Activated T-cell treated with anti-CD3 and anti-CD28 coated beads, Interleukin-2, amount 50 U/mL, for 72 hours (primary cell): ENCODE data around the gene KRT9. TPM values are rescaled to one million over a fixed set of nuclear protein-coding genes. Genes with fewer than 3 reads are reported as not detected.

Source experiments
- ATAC-seq, 2 donors: fragments of 150-1000 bp; cut with Tn5 transposase; replicated peaks in 1 of 2; 2 replicates each; pipeline ENCODE4 v1.10.0; 2021; ENCODE audit warnings: moderate library complexity in 2 of 2, mild to moderate bottlenecking in 1 of 2
- DNase-seq, 2 donors: peaks; one replicate each; pipeline ENCODE4 v3.0.0; 2021 to 2022; ENCODE audit warnings: mixed read lengths in 1 of 2
- H3K27ac Mint-ChIP-seq: one replicate; pipeline ENCODE4 v1.8.0; 2022; ENCODE audit warnings: mild to moderate bottlenecking, moderate library complexity, mixed read lengths
- H3K27me3 Mint-ChIP-seq: one replicate; pipeline ENCODE4 v1.8.0; 2022; ENCODE audit warnings: low read depth, mixed read lengths
- H3K36me3 Mint-ChIP-seq, 2 donors: one replicate each; pipeline ENCODE4 v1.8.0; 2022; ENCODE audit warnings: mixed read lengths in 2 of 2, mild to moderate bottlenecking in 1 of 2; ENCODE audit not compliant: insufficient read depth in 2 of 2
- H3K4me1 Mint-ChIP-seq: one replicate; pipeline ENCODE4 v1.8.0; 2022; ENCODE audit warnings: low read depth, mixed read lengths
- H3K4me3 Mint-ChIP-seq, 2 donors: one replicate each; pipeline ENCODE4 v1.8.0; 2022; ENCODE audit warnings: mild to moderate bottlenecking in 2 of 2, mixed read lengths in 2 of 2, moderate library complexity in 2 of 2
- H3K9me3 Mint-ChIP-seq, 2 donors: one replicate each; pipeline ENCODE4 v1.8.0; 2022; ENCODE audit warnings: mixed read lengths in 2 of 2
- total RNA-seq, 2 donors: library from RNA; stranded (reverse); gene quantifications; one replicate each; pipeline ENCODE4 v1.2.3, GENCODE V29; 2022

Gene KRT9
- total RNA-seq, 2 donors from 2014 or later, result not detected

DNA sequence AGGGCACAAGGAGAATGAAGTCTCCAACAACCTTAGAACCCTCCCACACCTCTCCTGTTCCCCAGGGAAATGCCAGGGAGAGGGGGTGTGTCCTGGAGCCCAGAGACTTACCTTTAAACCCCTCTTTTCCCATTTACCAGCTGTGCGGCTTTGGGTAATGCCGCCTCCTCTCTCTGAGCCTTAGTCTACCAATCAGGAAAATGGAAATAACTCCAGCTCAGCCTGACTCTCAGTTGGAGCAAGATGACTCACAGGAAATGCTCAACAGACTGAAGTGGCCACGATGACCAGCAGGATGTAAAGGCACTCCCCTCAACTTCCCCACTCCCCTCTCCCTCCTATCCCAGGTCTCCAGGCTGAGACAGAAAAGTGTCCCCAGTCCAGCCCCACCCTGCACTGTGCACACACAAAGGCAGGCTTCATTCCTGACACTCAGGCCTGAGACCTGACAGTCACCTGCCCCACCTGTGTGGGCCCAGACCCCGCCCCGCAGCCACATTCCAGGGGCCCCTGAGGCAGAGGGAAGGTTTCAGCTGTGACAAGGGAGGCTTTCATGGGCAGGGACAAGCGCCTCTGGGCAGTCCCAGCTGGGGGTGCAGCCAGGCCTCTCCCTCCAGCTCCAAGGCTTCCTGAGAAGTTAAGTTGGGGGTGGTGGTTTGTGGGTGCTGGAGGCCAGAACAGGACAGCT, 50.1 kb downstream of the KRT9 start:
- Mint-ChIP-seq H3K27me3 (peaks cover 9% of the 10 kb centered on the region), H3K4me1 (no peaks in the 10 kb centered on the region), H3K9me3 (no peaks in the 10 kb centered on the region), H3K27ac (no peak overlapping the region), H3K4me3 (no peak overlapping the region), H3K36me3 (no peaks in the 10 kb centered on the region)
- ATAC-seq, result no peak
- no peak for DNase-seq

DNA sequence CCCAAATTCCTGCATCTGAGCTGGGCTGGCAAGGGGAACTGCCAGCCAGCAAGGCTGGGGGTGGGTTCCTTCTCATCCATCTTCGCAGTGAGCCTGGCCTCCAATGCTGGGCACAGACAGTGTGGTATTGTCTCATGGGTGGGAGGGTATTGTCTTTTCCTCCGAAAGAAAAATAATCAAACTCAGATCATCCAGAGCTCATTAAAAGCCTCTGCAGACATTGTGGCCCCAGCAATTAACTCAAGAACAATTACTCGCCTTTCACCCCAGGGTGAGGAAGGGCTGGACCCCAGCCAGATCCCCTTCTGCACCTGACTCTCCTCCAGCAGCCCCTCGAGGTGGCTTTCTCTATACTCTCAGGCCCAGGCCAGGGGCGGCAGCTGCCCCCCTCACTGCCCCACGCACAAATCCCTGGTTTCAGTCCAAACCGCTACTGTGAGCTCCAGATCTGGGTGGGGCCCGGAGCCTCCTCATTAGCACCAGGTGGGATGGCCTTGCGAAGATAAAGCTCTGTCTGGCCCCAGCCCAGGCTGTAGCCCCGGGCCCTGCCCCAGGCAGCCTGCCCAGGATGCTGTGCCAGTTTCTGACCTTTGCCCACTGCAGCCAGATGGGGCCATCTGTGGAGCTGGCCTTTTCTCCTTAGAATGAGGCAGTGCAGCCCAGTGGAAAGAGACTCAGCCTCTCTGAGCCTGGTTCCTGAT, 50.9 kb downstream of the KRT9 start:
- H3K27me3 Mint-ChIP-seq, result peaks cover 6% of the 10 kb centered on the region
- DNase-seq (no peak), ATAC-seq (no peak)
- H3K36me3 Mint-ChIP-seq, result no peaks in the 10 kb centered on the region
- H3K4me1 Mint-ChIP-seq, result no peaks in the 10 kb centered on the region
- no peaks in the 10 kb centered on the region for H3K9me3 Mint-ChIP-seq
- H3K27ac Mint-ChIP-seq, result no peak overlapping the region
- no peak overlapping the region for H3K4me3 Mint-ChIP-seq

DNA sequence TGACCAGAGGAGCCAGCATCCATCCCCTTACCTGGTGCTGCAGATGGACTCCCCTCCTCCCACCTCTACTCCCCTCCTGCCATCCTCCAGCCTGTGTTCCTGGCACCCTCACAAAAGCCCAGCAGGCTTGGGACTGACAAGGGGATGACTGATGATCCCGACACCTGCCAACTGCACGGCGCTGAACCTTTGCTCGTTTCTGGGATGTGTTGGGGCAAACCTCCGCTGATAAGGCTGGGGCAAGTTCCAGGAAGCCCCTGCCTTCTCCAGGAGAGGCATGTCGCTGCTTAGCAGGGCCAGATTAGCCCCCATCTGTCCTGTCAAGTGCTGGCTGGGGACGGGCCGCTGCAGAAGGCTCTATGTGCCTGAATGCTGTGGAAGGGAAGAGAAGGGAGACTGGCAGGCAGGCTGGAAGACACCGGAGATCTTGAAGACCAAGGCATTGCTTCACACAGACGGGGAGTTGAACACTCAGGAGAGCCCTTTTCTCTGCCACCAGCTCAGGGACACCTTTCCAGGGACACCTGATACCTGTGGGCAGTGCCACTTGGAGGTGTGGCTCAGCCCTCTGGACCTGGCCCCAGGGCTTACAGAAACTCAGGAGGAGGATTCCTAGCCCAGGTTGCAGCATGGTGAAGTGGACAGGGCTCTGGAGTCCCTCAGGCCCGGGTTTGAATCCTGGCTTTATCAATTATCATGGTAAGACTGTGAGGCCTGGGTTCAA, 52.2 kb downstream of the KRT9 start:
- DNase-seq, result no peak
- no peaks in the 10 kb centered on the region for H3K27me3 Mint-ChIP-seq

DNA sequence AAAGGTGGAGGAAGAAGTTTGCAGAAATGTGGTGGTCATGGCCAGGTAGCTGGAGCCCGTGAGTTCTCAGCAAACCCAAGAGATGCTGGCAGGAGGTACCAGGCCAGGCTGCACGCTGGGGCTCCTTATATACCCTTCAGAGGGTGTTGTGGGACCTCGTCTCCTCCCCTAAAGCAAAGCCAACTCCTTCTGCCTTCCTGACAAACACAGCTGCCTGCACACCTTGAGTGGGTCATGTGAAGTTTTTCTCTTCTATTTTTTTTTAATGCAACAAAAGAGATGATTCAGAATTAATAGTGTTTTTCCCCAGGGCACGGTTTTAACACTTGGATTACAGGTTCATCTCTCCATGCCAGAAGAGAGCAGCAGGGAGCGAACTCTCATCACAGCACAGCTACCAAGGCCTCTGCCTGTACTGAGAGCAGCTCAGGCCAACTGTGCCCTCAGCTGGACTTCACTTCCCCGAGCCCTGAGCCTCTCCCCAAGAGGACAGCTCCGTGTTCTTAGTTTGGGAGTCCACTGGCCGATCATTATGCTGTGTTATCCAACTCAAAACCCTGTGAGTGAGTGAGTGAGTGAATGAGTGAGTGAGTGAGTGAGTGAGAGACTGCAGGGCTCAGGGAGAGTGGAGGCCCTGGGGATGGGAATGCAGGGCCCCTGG, 52.9 kb downstream of the KRT9 start, which contains the start of gene KRT15:
TSS of gene KRT15 (minus strand) at position 102 of the 661 bp plus-strand sequence. CDS start at position 39, 63 bp downstream.
- no peaks in the 10 kb centered on the region for H3K27me3 Mint-ChIP-seq
- ATAC-seq (no peak), DNase-seq (no peak)

More for the DNA sequence above, 52.2 kb downstream of the KRT9 start:
- no peak for ATAC-seq
- Mint-ChIP-seq H3K27ac (no peak overlapping the region), H3K36me3 (no peaks in the 10 kb centered on the region), H3K9me3 (no peaks in the 10 kb centered on the region), H3K4me3 (no peak overlapping the region), H3K4me1 (no peaks in the 10 kb centered on the region)

DNA sequence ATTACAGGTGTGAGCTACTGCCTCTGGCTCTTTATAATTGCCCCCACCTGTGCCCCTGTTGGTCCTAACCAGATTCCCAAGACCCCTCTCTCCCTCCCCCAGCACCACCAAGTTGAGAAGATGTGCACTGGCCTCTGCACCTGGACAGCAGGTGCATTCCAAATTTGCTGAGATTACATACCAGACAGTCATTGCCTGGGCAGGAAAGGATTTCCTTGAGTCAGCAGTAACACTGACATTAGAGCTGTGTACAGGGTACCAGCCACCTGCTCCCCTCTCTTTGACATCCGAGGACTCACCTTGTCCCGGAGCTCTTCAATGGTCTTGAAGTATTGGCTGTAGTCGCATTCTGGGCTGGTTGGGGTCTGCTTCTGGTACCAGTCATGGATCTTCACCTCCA, 53.8 kb downstream of the KRT9 start:
- ATAC-seq, result no peak
- H3K27ac Mint-ChIP-seq, result no peak overlapping the region
- H3K9me3 Mint-ChIP-seq, result no peaks in the 10 kb centered on the region
- no peaks in the 10 kb centered on the region for H3K36me3 Mint-ChIP-seq
- H3K27me3 Mint-ChIP-seq, result no peaks in the 10 kb centered on the region
- no peak for DNase-seq
- no peak overlapping the region for H3K4me3 Mint-ChIP-seq
- H3K4me1 Mint-ChIP-seq, result no peaks in the 10 kb centered on the region

More for the DNA sequence above, 52.9 kb downstream of the KRT9 start, which contains the start of gene KRT15:
- H3K4me1 Mint-ChIP-seq, result no peaks in the 10 kb centered on the region
- H3K4me3 Mint-ChIP-seq, result no peak within 1 kb of the TSS
- H3K9me3 Mint-ChIP-seq, result no peaks in the 10 kb centered on the region
- no peaks in the 10 kb centered on the region for H3K36me3 Mint-ChIP-seq
- no peak within 1 kb of the TSS for H3K27ac Mint-ChIP-seq

DNA sequence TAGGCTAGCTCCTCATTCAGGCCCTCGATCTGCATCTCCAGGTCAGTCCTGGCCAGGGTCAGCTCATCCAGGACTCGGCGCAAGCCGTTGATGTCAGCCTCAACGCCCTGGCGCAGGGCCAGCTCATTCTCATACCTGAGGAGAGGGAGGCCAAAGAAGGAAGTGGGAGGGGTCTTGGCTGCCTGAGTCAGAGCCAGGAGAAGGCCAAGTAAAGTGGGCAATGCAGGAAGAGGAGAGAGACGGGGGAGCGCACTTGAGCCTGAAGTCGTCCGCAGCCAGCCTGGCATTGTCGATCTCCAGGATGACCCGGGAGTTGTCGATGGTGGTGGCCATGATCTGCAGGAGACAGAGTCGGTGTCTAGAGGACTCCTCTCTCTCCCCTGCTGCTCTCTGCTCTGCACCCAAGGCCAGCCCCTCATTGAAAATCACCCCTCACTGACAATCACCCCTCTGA, 55.0 kb downstream of the KRT9 start:
- no peak for DNase-seq
- Mint-ChIP-seq H3K9me3 (no peaks in the 10 kb centered on the region), H3K27me3 (peaks cover 7% of the 10 kb centered on the region), H3K4me3 (no peak overlapping the region), H3K36me3 (no peaks in the 10 kb centered on the region), H3K4me1 (no peaks in the 10 kb centered on the region), H3K27ac (no peak overlapping the region)
- no peak for ATAC-seq

DNA sequence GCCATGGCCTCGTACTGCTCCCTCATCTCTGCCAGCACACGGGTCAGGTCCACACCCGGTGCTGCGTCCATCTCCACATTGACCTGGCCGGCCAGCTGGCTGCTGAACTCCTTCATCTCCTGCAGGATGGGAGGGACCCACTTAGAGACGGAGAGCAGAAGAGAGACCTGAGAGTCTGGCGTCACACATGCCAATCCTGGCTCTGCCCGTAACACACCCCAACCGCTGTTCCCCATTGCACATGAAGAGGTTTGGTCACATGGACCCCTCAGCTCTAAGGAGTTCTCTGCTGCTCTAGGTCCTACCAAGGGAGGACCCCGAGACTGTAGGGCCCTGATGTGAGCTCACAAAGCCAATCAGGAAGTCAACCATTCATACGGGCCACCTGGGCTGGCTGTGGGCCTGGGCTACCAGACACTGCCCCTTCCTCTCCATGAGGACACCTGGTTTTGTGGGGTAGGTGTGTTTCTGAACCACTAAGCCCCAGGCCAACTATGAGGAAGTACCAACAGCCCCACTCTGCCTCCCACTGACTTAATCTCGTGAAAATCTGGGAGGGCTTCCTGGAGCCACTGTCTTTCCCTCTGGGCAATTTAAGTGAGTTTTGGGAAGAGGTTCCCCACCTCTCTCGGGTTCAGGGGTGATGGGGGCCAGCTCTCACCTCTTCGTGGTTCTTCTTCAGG, 55.6 kb downstream of the KRT9 start:
- no peaks in the 10 kb centered on the region for H3K36me3 Mint-ChIP-seq
- H3K4me3 Mint-ChIP-seq, result no peak overlapping the region
- ATAC-seq (no peak), DNase-seq (no peak)
- H3K4me1 Mint-ChIP-seq, result no peaks in the 10 kb centered on the region
- no peaks in the 10 kb centered on the region for H3K9me3 Mint-ChIP-seq
- peaks cover 7% of the 10 kb centered on the region for H3K27me3 Mint-ChIP-seq
- no peak overlapping the region for H3K27ac Mint-ChIP-seq

Other genes starting within 250 kb of the KRT9 start
- gene KRT33A, start 221.2 kb downstream of the KRT9 start, total RNA-seq, result not detected
- not detected for gene KRT33B, start 202.2 kb downstream of the KRT9 start, total RNA-seq
- not detected for gene KRT34, start 189.8 kb downstream of the KRT9 start, total RNA-seq
- gene KRT31, start 174.5 kb downstream of the KRT9 start, total RNA-seq, result not detected
- gene KRT37, start 147.5 kb downstream of the KRT9 start, total RNA-seq, result not detected
- not detected for gene KRT38, start 131.1 kb downstream of the KRT9 start, total RNA-seq
- gene KRT32, start 104.7 kb downstream of the KRT9 start, total RNA-seq, result not detected
- gene KRT35, start 90.9 kb downstream of the KRT9 start, total RNA-seq, result not detected
- gene KRT36, start 82.1 kb downstream of the KRT9 start, total RNA-seq, result not detected
- gene KRT13, start 66.4 kb downstream of the KRT9 start, total RNA-seq, result not detected
- gene KRT15, start 53.2 kb downstream of the KRT9 start, total RNA-seq, result not detected
- not detected for gene KRT19, start 43.8 kb downstream of the KRT9 start, total RNA-seq
- not detected for gene KRT14, start 14.8 kb upstream of the KRT9 start, total RNA-seq
- gene KRT16, start 40.7 kb upstream of the KRT9 start, total RNA-seq, result not detected
- under 1 TPM in 1 of 2 donors, not detected in 1; 0.63 TPM for gene KRT17, start 52.5 kb upstream of the KRT9 start, total RNA-seq
- 1,000 to 10,000 TPM; 2,404 to 2,458 TPM for gene EIF1, start 116.8 kb upstream of the KRT9 start, total RNA-seq
- not detected for gene GAST, start 140.3 kb upstream of the KRT9 start, total RNA-seq
- under 1 TPM; 0.17 to 0.21 TPM for gene HAP1, start 162.6 kb upstream of the KRT9 start, total RNA-seq
- gene JUP, start 214.7 kb upstream of the KRT9 start, total RNA-seq, result under 1 TPM; 0.86 to 0.99 TPM
- 1 to 10 TPM; 3.4 to 3.8 TPM for gene P3H4, start 239.9 kb upstream of the KRT9 start, total RNA-seq
- gene FKBP10, start 240.9 kb upstream of the KRT9 start, total RNA-seq, result 1 to 10 TPM; 3.2 TPM